ENCODE results near the gene CPSF3. TPM values are rescaled to one million over a fixed set of nuclear protein-coding genes. Genes with fewer than 3 reads are reported as not detected.

The CPSF3 gene
- total RNA-seq, 1 donor from 2014 or later = 86.4 TPM

DNA sequence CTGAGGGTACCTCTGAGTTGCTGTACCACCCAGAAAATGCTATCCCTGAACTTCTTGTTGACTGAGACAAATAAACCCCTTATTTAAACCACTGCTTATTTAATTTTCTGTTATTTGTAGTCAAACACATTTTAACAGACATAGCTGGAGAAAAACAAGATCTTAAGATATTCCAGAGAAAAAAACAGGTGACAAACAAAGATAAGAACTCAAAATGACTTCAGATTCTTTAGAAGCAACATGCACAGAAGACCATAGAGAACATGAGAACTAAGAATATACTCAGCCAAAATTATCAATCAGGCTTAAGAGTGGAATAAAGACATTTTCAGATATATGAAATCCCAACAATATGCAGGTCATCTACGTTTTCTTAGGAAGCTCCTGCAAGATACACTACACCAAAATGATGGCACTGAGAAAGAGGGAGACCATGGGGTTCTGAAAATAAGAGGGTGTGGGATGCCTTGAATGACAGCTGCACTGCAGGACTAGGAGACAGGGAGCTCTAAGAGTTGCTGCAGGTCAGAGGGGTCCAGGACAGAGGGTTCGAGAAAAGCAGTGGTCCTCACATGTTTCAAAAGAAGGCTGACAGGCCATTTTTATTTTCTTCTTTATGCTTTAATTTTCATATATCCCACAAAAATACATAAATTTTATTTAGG lies 93.8 kb downstream of the CPSF3 start:
- Mint-ChIP-seq H3K36me3 (ENCODE audit: low read depth) (peaks cover 35% of the 10 kb centered on the region), H3K4me3 (no peak overlapping the region), H3K4me1 (peaks cover 3% of the 10 kb centered on the region), H3K27ac (ENCODE audit: unreplicated experiment) (no peak overlapping the region), H3K27me3 (ENCODE audit: low read depth) (no peaks in the 10 kb centered on the region), H3K9me3 (peaks cover 3% of the 10 kb centered on the region)
- TF ChIP-seq, protein P1, sequence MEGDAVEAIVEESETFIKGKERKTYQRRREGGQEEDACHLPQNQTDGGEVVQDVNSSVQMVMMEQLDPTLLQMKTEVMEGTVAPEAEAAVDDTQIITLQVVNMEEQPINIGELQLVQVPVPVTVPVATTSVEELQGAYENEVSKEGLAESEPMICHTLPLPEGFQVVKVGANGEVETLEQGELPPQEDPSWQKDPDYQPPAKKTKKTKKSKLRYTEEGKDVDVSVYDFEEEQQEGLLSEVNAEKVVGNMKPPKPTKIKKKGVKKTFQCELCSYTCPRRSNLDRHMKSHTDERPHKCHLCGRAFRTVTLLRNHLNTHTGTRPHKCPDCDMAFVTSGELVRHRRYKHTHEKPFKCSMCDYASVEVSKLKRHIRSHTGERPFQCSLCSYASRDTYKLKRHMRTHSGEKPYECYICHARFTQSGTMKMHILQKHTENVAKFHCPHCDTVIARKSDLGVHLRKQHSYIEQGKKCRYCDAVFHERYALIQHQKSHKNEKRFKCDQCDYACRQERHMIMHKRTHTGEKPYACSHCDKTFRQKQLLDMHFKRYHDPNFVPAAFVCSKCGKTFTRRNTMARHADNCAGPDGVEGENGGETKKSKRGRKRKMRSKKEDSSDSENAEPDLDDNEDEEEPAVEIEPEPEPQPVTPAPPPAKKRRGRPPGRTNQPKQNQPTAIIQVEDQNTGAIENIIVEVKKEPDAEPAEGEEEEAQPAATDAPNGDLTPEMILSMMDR (conservative IDR thresholded peaks at IDR 0.05) = no peak
- DNase-seq (ENCODE audit: low read depth, low spot score) = no peak

DNA sequence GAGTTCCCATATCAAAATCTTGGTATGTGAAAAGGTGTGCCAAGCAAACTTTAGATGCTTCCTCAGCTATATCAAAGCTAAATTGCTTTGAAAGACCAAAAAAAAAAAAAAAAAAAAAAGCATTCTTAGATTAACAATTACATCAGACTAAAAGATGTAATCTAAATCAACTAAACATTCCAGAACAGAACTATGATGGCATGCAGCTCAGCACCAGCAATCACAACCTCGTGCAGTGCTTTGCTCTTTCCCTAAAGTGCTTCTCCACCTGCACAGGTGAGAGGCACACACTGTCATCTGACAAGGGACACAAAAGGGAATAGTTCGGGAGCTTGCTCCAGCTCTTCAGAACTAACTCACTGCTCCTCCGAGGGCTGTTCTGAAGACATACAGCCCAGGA lies 94.7 kb downstream of the CPSF3 start:
- Mint-ChIP-seq H3K36me3 (ENCODE audit: low read depth) (peaks cover 34% of the 10 kb centered on the region), H3K27ac (ENCODE audit: unreplicated experiment) (no peak overlapping the region), H3K4me3 (no peak overlapping the region), H3K4me1 (peaks cover 10% of the 10 kb centered on the region), H3K9me3 (peaks cover 3% of the 10 kb centered on the region), H3K27me3 (ENCODE audit: low read depth) (no peaks in the 10 kb centered on the region)
- DNase-seq (ENCODE audit: low read depth, low spot score) = no peak
- TF ChIP-seq, protein P1 (conservative IDR thresholded peaks at IDR 0.05) = no peak

DNA sequence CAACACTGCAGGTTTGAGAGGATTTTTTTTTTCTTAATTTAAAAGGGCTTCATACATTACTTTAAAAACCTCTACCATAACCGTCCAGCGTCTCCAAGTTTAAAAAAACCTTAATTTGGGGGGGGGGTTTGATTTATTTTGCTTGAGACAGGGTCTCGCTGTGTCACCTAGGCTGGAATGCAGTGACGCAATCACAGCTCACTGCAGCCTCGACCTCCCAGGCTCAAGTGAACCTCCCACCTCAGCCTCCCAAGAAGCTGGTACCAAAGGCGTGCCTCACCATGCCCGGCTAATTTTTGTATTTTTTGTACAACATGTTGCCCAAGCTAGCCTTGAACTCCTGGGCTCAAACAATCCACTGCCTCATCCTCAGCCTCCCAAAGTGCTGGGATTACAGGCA lies 95.3 kb downstream of the CPSF3 start:
- H3K4me3 Mint-ChIP-seq = no peak overlapping the region
- DNase-seq (ENCODE audit: low read depth, low spot score) = no peak
- no peaks in the 10 kb centered on the region for H3K27me3 Mint-ChIP-seq (ENCODE audit: low read depth)
- peaks cover 12% of the 10 kb centered on the region for H3K4me1 Mint-ChIP-seq
- peaks cover 33% of the 10 kb centered on the region for H3K36me3 Mint-ChIP-seq (ENCODE audit: low read depth)
- H3K27ac Mint-ChIP-seq (ENCODE audit: unreplicated experiment) = no peak overlapping the region
- TF ChIP-seq, protein P1 (conservative IDR thresholded peaks at IDR 0.05) = no peak
- peaks cover 3% of the 10 kb centered on the region for H3K9me3 Mint-ChIP-seq

DNA sequence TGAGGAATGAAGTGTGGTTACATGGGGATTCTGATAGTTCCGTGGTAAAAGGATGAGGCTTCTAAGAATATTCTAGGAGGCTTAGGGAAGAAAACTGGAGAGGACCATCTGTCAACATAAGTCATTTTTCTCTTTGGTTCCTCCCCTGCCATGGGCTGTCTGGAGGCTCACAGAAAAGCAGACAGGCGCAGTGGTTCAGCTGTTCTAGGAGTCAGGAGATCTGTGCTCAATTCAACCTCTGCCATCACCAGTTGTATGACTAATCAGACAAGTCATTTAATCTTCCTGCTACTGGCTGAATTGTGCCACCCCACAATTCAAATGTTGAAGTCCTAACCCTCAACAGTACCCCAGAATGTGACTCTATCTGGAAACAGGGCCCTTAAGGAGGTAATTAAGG lies 95.8 kb downstream of the CPSF3 start:
- TF ChIP-seq, protein P1 (conservative IDR thresholded peaks at IDR 0.05) = no peak
- Mint-ChIP-seq H3K27me3 (ENCODE audit: low read depth) (no peaks in the 10 kb centered on the region), H3K9me3 (peaks cover 3% of the 10 kb centered on the region), H3K27ac (ENCODE audit: unreplicated experiment) (no peak overlapping the region), H3K4me1 (peaks cover 12% of the 10 kb centered on the region), H3K36me3 (ENCODE audit: low read depth) (peaks cover 31% of the 10 kb centered on the region), H3K4me3 (no peak overlapping the region)
- no peak for DNase-seq (ENCODE audit: low read depth, low spot score)

Other genes with a start within 250 kb of the CPSF3 start
- 48.6 and 51.8 TPM in 2 replicates for gene ASAP2, start 216.8 kb upstream of the CPSF3 start, total RNA-seq
- 59.3 and 61.2 TPM in 2 replicates for gene ITGB1BP1, start 126 bp upstream of the CPSF3 start, total RNA-seq
- gene IAH1, start 50.9 kb downstream of the CPSF3 start, total RNA-seq = 38.6 and 42.7 TPM in 2 replicates
- gene ADAM17, start 132.2 kb downstream of the CPSF3 start, total RNA-seq = 39.6 and 39.9 TPM in 2 replicates
- 503 and 518 TPM in 2 replicates for gene YWHAQ, start 207.3 kb downstream of the CPSF3 start, total RNA-seq